Right lung (tissue), 5 donors: ENCODE measurements around the gene RCN1. TPM values are rescaled to one million over a fixed set of nuclear protein-coding genes. Genes with fewer than 3 reads are reported as not detected.

Source experiments
- DNase-seq, 2 donors: peaks; one replicate each; pipeline ENCODE4 v3.0.0-alpha.2; 2013
- polyA plus RNA-seq, 5 donors: library from polyadenylated mRNA; unstranded; fragments of 120-200 nt; gene quantifications; one replicate each; pipeline versions ENCODE4 v1.2.1 to v1.2.3, GENCODE V29; 2013; ENCODE audit warnings: inconsistent platforms in 1 of 5, low replicate concordance in 1 of 5; ENCODE audit not compliant: insufficient read length in 5 of 5, insufficient read depth in 1 of 5

RCN1 gene
- polyA plus RNA-seq, 5 donors, result 179 to 226 (median 199) TPM

DNA sequence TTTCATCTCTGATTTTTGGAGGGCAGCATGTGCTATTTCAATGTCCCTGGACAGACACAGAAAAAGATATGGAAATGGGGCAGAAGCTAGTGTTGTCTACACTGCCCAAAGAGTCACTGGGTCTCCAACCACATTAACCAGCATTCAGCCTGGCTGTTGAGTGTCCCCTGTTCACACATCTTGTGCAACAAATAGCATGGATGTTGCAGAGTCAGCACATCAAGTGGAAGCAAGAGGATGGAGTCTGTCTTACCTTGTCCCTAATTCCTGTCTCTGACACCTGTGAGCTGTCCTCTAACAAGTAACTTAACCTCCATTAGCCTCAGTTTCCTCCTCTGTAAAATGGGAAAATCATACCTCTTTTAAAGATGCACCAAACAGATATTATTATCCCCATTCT is 60.2 kb downstream of the RCN1 start:
- DNase-seq, result no peak

- no peak for DNase-seq
Measured at GRCh38 chr11:32152216-32152615, 61.3 kb downstream of the RCN1 start.

DNA sequence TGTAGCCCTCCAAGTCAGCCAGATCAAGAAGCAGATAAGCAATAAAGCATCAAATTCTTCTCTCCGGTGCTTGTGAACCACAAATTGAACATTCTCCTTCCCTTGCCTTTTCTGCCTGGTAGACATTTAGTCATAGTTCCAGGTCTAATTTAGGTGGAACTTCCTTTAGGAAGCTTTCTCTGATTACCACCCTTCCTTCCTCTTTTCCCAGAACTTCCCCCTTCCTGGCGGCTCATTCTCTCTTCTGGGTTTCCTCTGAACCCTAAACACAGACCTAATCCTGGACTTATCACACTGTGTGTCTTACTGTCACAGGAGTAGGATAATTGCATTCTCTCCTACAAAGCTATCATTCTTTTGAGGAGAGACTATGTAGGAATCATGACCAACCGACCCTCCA is 61.9 kb downstream of the RCN1 start:
- no peak for DNase-seq

DNA sequence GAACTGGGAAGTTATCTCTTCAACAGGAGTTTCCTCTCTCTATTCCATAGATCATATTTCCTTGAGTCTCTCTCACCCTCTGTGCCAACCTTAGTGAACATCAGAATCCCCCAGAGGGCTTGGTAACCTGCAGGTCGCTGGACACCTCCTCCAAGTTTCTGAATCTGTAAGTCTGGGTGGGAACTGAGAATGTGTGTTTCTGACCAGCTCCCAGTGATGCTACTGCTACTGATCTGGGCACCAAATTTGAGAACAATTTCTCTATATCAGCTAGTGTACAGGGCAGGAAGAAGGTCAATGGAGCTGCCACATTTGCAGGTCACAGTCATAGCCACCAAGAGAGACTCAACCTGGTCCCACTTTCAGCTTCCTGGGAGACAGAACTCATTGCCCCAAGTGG is 62.9 kb downstream of the RCN1 start:
- no peak for DNase-seq

DNA sequence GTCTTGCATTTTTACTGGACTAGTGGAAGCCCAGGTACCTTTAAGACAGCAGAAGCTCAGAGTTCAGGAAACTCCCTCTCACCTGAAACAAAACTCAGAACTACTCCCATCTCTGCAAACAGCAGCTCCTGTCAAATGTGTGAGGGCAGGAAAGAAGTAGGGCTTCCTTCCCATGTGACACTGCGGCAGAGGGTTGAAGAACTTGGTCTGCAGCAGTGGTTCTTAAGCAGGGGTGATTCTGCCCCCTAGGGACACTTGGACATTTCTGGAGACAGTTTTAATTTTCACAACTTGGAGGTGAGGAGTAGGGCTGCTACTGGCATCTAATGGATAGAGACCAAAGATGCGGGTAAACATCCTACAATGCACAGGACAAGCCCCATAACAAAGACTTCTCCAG is 63.4 kb downstream of the RCN1 start:
- no peak for DNase-seq
